HepG2 (cell line): ENCODE measurements around the gene DDN.

Experiments
- IRF1 ChIP-seq: sonication (generic); formaldehyde crosslinking; IDR thresholded peaks from 2 replicates; pipeline ENCODE4 v1.4.0; 2020; ENCODE audit warnings: low read depth, mild to moderate bottlenecking, missing genetic modification reagents
- JUN ChIP-seq: sonication (generic); formaldehyde crosslinking; IDR thresholded peaks from 2 replicates; pipeline ENCODE4 v1.4.0; 2020; ENCODE audit warnings: mild to moderate bottlenecking, missing genetic modification reagents
- JUNB ChIP-seq: sonication (generic); formaldehyde crosslinking; IDR thresholded peaks from 2 replicates; pipeline ENCODE4 v1.8.0; 2022; ENCODE audit warnings: missing genetic modification reagents, mild to moderate bottlenecking, borderline replicate concordance
- RFX5 ChIP-seq: IDR thresholded peaks from 2 replicates; pipeline ENCODE4 v1.6.1; 2011; ENCODE audit warnings: low read depth, low read length, improper control_type of control experiment
- ZSCAN9 ChIP-seq: IDR thresholded peaks from 2 replicates; pipeline ENCODE4 v1.6.1; 2016; ENCODE audit warnings: borderline replicate concordance

GRCh38 chr12:48993787-48994186, 5.4 kb downstream of the DDN start:
- TF ChIP-seq RFX5 (no peak), JUNB (CRISPR knock-in tag) (no peak), JUN (no peak), IRF1 (CRISPR knock-in tag) (no peak), ZSCAN9 (CRISPR knock-in tag) (no peak)
